DND-41 (cell line): Measurements from ENCODE around the gene GPR161.

ENCODE experiments used
- ATAC-seq: fragments of 200-7000 bp; cut with Tn5 transposase; 3 replicates; pipeline ENCODE4 v1.9.1; 2021; ENCODE audit warnings: low read depth; ENCODE audit not compliant: insufficient read depth
- DNase-seq: peaks from one replicate; pipeline ENCODE4 v3.0.0-alpha.2; 2020
- H2AFZ ChIP-seq: 2 replicates; pipeline ENCODE4 v1.6.0; 2012; ENCODE audit warnings: low read depth, low read length
- H3K27ac ChIP-seq: 2 replicates; pipeline ENCODE4 v1.5.1; 2012; ENCODE audit warnings: low read length, inconsistent platforms
- H3K27me3 ChIP-seq: fragments of 200-600 bp; sonication (generic); 2 replicates; pipeline ENCODE4 v1.6.0; 2012; ENCODE audit warnings: low read length, mild to moderate bottlenecking, inconsistent platforms; ENCODE audit not compliant: insufficient read depth, poor library complexity
- H3K36me3 ChIP-seq: 2 replicates; pipeline ENCODE4 v1.5.1; 2012; ENCODE audit warnings: low read length, inconsistent platforms; ENCODE audit not compliant: insufficient read depth
- H3K4me1 ChIP-seq: 2 replicates; pipeline ENCODE4 v1.5.1; 2012; ENCODE audit warnings: mild to moderate bottlenecking, low read length; ENCODE audit not compliant: insufficient read depth
- H3K4me2 ChIP-seq: 2 replicates; pipeline ENCODE4 v1.6.0; 2012; ENCODE audit warnings: mild to moderate bottlenecking, moderate library complexity, low read length, inconsistent platforms; ENCODE audit not compliant: insufficient read depth
- H3K4me3 ChIP-seq, 2 experiments: fragments of 200-600 bp in 1 of 2; shearing (Covaris generic) in 1 of 2; 2 replicates each; pipeline ENCODE4 v1.5.1; 2012 to 2016; ENCODE audit warnings: inconsistent platforms in 2 of 2, low read length in 2 of 2, mild to moderate bottlenecking in 2 of 2, low read depth in 1 of 2, moderate library complexity in 1 of 2
- H3K79me2 ChIP-seq: 2 replicates; pipeline ENCODE4 v1.6.0; 2012; ENCODE audit warnings: low read length, inconsistent platforms; ENCODE audit not compliant: insufficient read depth
- H3K9ac ChIP-seq: 2 replicates; pipeline ENCODE4 v1.6.0; 2012; ENCODE audit warnings: low read depth, mild to moderate bottlenecking, inconsistent platforms, low read length, moderate library complexity
- H3K9me3 ChIP-seq: 2 replicates; pipeline ENCODE4 v1.5.1; 2012; ENCODE audit warnings: low read length, moderate library complexity, mild to moderate bottlenecking, inconsistent platforms; ENCODE audit not compliant: insufficient read depth, severe bottlenecking
- H4K20me1 ChIP-seq: 2 replicates; pipeline ENCODE4 v1.6.0; 2012; ENCODE audit warnings: low read length; ENCODE audit not compliant: insufficient read depth
- CTCF ChIP-seq: IDR thresholded peaks from 2 replicates; pipeline ENCODE4 v1.5.1; 2012; ENCODE audit warnings: borderline replicate concordance, low read length, moderate library complexity, mild to moderate bottlenecking; ENCODE audit not compliant: poor library complexity, severe bottlenecking; ENCODE audit errors: extremely low read depth
- EZH2 ChIP-seq: IDR thresholded peaks from 3 replicates; pipeline ENCODE4 v1.6.1; 2012; ENCODE audit warnings: borderline replicate concordance, low read depth, mild to moderate bottlenecking, moderate library complexity, low read length, inconsistent platforms; ENCODE audit not compliant: severe bottlenecking

GPR161 gene

GRCh38 chr1:168164771-168165170 is 28.0 kb upstream of the GPR161 start:
- no peak overlapping the region for H3K9ac ChIP-seq
- no peak for TF ChIP-seq CTCF
- TF ChIP-seq EZH2: no peak
- no peak overlapping the region for H3K4me2 ChIP-seq
- H4K20me1 ChIP-seq: no peaks in the 10 kb centered on the region
- H3K36me3 ChIP-seq: no peaks in the 10 kb centered on the region
- H3K4me3 ChIP-seq: no peak overlapping the region
- H3K27ac ChIP-seq: no peak overlapping the region
- H3K27me3 ChIP-seq: no peaks in the 10 kb centered on the region
- peaks cover 3% of the 10 kb centered on the region for H3K9me3 ChIP-seq
- H3K79me2 ChIP-seq: no peaks in the 10 kb centered on the region
- ATAC-seq (no peak), DNase-seq (no peak)
- no peak overlapping the region for H2AFZ ChIP-seq
- H3K4me1 ChIP-seq: no peaks in the 10 kb centered on the region

GRCh38 chr1:168163670-168164069 is 26.9 kb upstream of the GPR161 start:
- no peak overlapping the region for H3K27ac ChIP-seq
- TF ChIP-seq CTCF: no peak
- no peak for TF ChIP-seq EZH2
- H2AFZ ChIP-seq: no peak overlapping the region
- no peak for DNase-seq
- ATAC-seq: no peak
- H3K79me2 ChIP-seq: no peaks in the 10 kb centered on the region
- H4K20me1 ChIP-seq: no peaks in the 10 kb centered on the region
- no peak overlapping the region for H3K4me3 ChIP-seq
- H3K27me3 ChIP-seq: no peaks in the 10 kb centered on the region
- no peak overlapping the region for H3K9ac ChIP-seq
- H3K9me3 ChIP-seq: peaks cover 3% of the 10 kb centered on the region
- no peak overlapping the region for H3K4me2 ChIP-seq
- no peaks in the 10 kb centered on the region for H3K36me3 ChIP-seq
- H3K4me1 ChIP-seq: no peaks in the 10 kb centered on the region

GRCh38 chr1:168161459-168161858 is 24.7 kb upstream of the GPR161 start:
- Histone ChIP-seq H3K27me3 (no peaks in the 10 kb centered on the region), H3K9ac (no peak overlapping the region), H3K36me3 (no peaks in the 10 kb centered on the region), H3K27ac (no peak overlapping the region), H2AFZ (no peak overlapping the region), H3K9me3 (peaks cover 3% of the 10 kb centered on the region), H4K20me1 (no peaks in the 10 kb centered on the region), H3K4me3 (no peak overlapping the region), H3K4me2 (no peak overlapping the region), H3K79me2 (no peaks in the 10 kb centered on the region), H3K4me1 (no peaks in the 10 kb centered on the region)
- DNase-seq: no peak
- ATAC-seq: no peak
- TF ChIP-seq CTCF: no peak
- no peak for TF ChIP-seq EZH2

GRCh38 chr1:168159979-168160378 is 23.2 kb upstream of the GPR161 start:
- Histone ChIP-seq H3K27ac (no peak overlapping the region), H3K9me3 (peaks cover 3% of the 10 kb centered on the region), H3K4me3 (no peak overlapping the region), H3K79me2 (no peaks in the 10 kb centered on the region), H2AFZ (no peak overlapping the region), H3K27me3 (no peaks in the 10 kb centered on the region), H4K20me1 (no peaks in the 10 kb centered on the region), H3K36me3 (no peaks in the 10 kb centered on the region), H3K4me1 (no peaks in the 10 kb centered on the region), H3K9ac (no peak overlapping the region), H3K4me2 (no peak overlapping the region)
- no peak for DNase-seq
- TF ChIP-seq EZH2 (no peak), CTCF (no peak)
- no peak for ATAC-seq
